Pancreas (tissue), 10 donors: ENCODE data around the gene TEX52. TPM values are rescaled to one million over a fixed set of nuclear protein-coding genes. Genes with fewer than 3 reads are reported as not detected.

ENCODE experiments used
- ATAC-seq, 4 donors: fragments of 200-7000 bp; cut with Tn5 transposase; one replicate each; pipeline versions ENCODE4 v1.8.0 to v1.9.1; 2020; ENCODE audit warnings: mild to moderate bottlenecking in 4 of 4, moderate library complexity in 4 of 4
- DNase-seq, 6 donors: peaks; one replicate each; pipeline ENCODE4 v3.0.0-alpha.2; 2020
- FAIRE-seq: peaks from 2 replicates; lab custom pipeline; 2012; peaks lifted over from hg19 to GRCh38; lab: Jason Lieb, UNC
- H3K27ac ChIP-seq, 4 donors: fragments of 200-600 bp; sonication (generic); 1 replicate in 3 of 4; 2 replicates in 1 of 4; pipeline versions ENCODE4 v1.5.0 to v1.8.0; 2020
- H3K27me3 ChIP-seq, 4 donors: fragments of 200-600 bp; one replicate each; pipeline ENCODE4 v1.8.0; 2021
- H3K36me3 ChIP-seq, 3 donors: fragments of 200-600 bp; sonication (generic) in 1 of 3; one replicate each; pipeline versions ENCODE4 v1.5.0 to v1.8.0; 2020 to 2021
- H3K4me1 ChIP-seq, 3 donors: fragments of 200-600 bp; one replicate each; pipeline ENCODE4 v1.8.0; 2021
- H3K4me3 ChIP-seq, 4 donors: fragments of 200-600 bp; sonication (generic) in 2 of 4; one replicate each; pipeline versions ENCODE4 v1.5.0 to v1.8.0; 2020 to 2021
- H3K9me3 ChIP-seq, 4 donors: fragments of 200-600 bp; one replicate each; pipeline ENCODE4 v1.8.0; 2021
- WGBS, 2 donors: extraction: QIAGEN DNeasy Blood & Tissue Kit; methylation state at CpG; one replicate each; pipeline ENCODE4 v1.1.7; 2013; 5-methylcytosine and 5-hydroxymethylcytosine counted together
- intact Hi-C, 3 donors: fragments of 100-400 bp; cut with DNase I; formaldehyde crosslinking; loops; one replicate each; pipeline versions ENCODE4 v1.11.1 to v1.14.2; 2022
- polyA plus RNA-seq, 2 donors: library from polyadenylated mRNA; stranded (reverse); fragments of 200-250 nt; gene quantifications; one replicate each; pipeline ENCODE4 v1.2.3, GENCODE V29; 2013
- total RNA-seq, 6 donors: library from RNA; stranded (reverse); fragmentation: NEBNext Ultra II Directional in 4 of 6; extraction: Animal tissue kit (Norgen Biotek cat#: 25700) in 4 of 6; gene quantifications; one replicate each; pipeline versions ENCODE4 v1.2.1 to v1.2.4, GENCODE V29; 2021 to 2023
- TF ChIP-seq, protein P1 (sequence below), 4 donors: fragments of 200-600 bp; sonication (generic) in 3 of 4; IDR thresholded peaks; one replicate each; pipeline versions ENCODE4 v1.5.0 to v1.8.0; 2021; ENCODE audit warnings: antibody characterized with exemption in 4 of 4
- donor health status: healthy with polysubstance abuse.
- donor health status: DM: no; HTN: no; CAD: no; lungs with moderate emphysema.
- donor health status: DM: no; HTN: no; CAD: no.
- donor health status: control.
- donor health status: control.
- donor health status: Bipolar disorder and iron deficiency.
- donor health status: DM: yes; HTN: yes; CAD: no.
- donor health status: DM: no; HTN: no; CAD: no.
- donor health status: DM: no; HTN: no; CAD: no.
- donor health status: DM: yes; HTN: yes; CAD: no.

TEX52 gene
- total and polyA plus RNA-seq, 8 donors: 0.19 TPM; not detected in 7

DNA sequence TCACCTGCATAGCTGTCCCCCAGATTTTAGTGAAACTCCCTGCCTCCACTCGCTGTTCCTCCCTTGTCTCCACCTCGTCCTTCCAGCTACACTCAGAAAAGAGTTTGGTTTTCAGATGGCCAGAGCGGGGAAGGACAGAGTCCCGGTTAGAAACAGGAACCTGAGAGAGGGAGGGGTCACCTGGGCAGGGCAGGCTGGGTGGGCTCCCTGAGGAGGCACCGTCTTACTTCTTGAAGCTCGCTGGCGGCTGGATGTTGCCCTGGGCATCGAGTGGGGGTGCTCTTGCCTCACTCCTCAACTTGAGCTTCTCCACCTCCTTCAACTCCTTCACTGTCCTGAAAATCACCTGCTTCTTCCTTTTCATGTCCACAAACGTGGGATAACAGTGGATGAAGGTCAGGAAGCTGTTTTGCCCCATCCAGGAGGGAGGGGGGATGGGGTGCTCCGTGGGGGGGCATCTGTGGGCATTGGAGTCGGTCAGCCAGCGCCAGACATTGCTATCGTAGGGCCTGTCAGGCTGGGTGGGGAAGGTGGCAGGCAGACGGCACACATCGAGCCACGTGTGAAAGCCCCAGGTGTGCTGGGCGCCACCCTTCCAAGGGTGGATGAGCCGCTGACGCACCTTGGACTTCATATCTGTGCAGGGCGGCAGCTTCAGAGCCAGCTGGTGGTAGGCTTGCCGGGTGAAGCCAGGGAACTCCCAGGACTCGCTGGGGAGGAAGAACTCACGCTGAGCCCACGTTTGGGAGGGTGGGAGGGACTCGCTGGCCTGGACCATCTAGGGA lies 2.0 kb downstream of the TEX52 start:
- intact Hi-C loops: loop anchor here in 1 of 3 donors (10.0 kb wide), 2 partner anchors 90 to 180 kb away; no protein-coding TSS in a partner anchor
- Histone ChIP-seq H3K4me3 (no peak overlapping the region), H3K36me3 (no peaks in the 10 kb centered on the region), H3K4me1 (peaks cover 4 to 7% (median 5%) of the 10 kb centered on the region in 3 donors), H3K27me3 (no peaks in the 10 kb centered on the region), H3K27ac (peak overlapping the region in 1 of 4 donors; percentile 22), H3K9me3 (no peaks in the 10 kb centered on the region)
- ATAC-seq: peak; percentile 87 to 89 (median 88)
- no peak for FAIRE-seq
- 55 to 56% methylated on average over 25 of the region's 25 CpGs for WGBS, 2 donors
- peak; percentile 61 to 92 (median 80) for DNase-seq
- TF ChIP-seq, protein P1, sequence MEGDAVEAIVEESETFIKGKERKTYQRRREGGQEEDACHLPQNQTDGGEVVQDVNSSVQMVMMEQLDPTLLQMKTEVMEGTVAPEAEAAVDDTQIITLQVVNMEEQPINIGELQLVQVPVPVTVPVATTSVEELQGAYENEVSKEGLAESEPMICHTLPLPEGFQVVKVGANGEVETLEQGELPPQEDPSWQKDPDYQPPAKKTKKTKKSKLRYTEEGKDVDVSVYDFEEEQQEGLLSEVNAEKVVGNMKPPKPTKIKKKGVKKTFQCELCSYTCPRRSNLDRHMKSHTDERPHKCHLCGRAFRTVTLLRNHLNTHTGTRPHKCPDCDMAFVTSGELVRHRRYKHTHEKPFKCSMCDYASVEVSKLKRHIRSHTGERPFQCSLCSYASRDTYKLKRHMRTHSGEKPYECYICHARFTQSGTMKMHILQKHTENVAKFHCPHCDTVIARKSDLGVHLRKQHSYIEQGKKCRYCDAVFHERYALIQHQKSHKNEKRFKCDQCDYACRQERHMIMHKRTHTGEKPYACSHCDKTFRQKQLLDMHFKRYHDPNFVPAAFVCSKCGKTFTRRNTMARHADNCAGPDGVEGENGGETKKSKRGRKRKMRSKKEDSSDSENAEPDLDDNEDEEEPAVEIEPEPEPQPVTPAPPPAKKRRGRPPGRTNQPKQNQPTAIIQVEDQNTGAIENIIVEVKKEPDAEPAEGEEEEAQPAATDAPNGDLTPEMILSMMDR (IDR thresholded peaks at IDR 0.05): no peak

DNA sequence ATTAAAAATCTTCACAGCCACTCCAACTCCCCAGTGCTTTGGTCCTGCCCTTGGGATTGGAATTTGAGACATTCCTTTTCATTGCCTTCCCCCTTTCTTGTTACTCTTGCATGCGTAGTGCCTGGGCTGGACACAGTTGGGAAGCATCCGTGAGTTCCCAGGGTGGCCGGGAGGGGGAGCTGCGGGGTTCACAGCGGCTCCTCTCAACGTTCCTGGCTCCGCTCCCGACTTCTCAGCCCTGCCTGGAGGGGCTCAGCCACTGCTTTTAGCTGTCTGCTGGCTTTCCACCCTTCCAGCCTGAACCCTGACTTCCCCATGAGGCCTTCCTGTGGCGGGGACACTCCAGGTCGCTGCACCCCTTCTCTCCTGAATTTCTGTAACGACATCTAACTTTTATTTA lies 3.2 kb downstream of the TEX52 start:
- WGBS, 2 donors: 18 to 21% methylated on average over 11 of the region's 11 CpGs
- peak; percentile 72 to 91 (median 86) for ATAC-seq
- H3K27ac ChIP-seq: no peak overlapping the region
- no peaks in the 10 kb centered on the region for H3K27me3 ChIP-seq
- no peaks in the 10 kb centered on the region for H3K36me3 ChIP-seq
- FAIRE-seq: no peak
- intact Hi-C loops: loop anchor here in 1 of 3 donors (10.0 kb wide), 2 partner anchors 91 to 181 kb away; no protein-coding TSS in a partner anchor
- H3K9me3 ChIP-seq: no peaks in the 10 kb centered on the region
- TF ChIP-seq, protein P1 (IDR thresholded peaks at IDR 0.05): peak; percentile 69 to 85 (median 82)
- DNase-seq: peak; percentile 69 to 92 (median 86)
- no peak overlapping the region for H3K4me3 ChIP-seq
- peaks cover 4 to 7% (median 5%) of the 10 kb centered on the region in 3 donors for H3K4me1 ChIP-seq

DNA sequence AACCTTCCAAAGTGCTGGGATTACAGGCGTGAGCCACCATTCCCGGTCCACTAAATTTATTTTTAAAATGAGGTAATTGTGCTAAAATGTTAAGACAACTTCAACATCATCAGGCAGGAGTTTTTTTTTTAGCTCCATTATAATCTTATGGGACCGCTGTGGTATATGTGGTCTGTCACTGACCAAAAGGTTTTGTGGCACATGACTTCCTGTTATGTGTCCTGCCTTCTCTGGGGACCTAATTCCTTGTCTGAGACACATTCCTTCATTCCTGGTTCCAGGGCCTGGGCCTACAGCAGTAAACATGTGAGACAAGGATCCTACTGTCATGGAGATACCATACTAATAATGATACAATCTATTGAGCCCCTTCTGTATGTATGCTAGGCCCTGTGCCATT lies 4.9 kb downstream of the TEX52 start:
- DNase-seq: no peak
- ATAC-seq: no peak
- Histone ChIP-seq H3K4me1 (peaks cover 4 to 7% (median 5%) of the 10 kb centered on the region in 3 donors), H3K27ac (no peak overlapping the region), H3K9me3 (no peaks in the 10 kb centered on the region), H3K36me3 (no peaks in the 10 kb centered on the region), H3K4me3 (no peak overlapping the region), H3K27me3 (no peaks in the 10 kb centered on the region)
- TF ChIP-seq, protein P1 (IDR thresholded peaks at IDR 0.05): no peak
- no peak for FAIRE-seq
- intact Hi-C loops: loop anchor here in 1 of 3 donors (10.0 kb wide), 2 partner anchors 93 to 183 kb away; no protein-coding TSS in a partner anchor
- WGBS, 2 donors: 92 to 97% methylated on average over 3 of the region's 3 CpGs

DNA sequence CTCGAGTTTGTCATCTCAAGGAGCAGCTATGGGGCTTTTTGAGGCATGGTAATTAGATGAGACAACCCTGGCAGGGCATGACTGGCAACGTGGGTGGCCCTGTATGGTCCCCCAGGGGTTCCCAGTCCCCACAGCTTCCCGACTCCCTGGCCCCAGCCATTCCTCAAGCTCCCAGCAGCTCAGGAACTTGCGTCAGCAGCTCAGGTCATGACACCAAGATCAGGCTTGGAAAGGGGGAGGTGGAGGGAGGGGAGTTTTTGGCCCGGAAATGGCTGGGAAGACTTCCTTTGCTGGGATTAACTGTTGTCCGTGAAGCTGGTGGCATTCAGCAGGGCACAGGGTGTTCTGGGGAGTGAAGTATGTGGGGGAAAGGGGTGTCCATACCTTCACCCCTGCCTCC lies 11.6 kb downstream of the TEX52 start:
- Histone ChIP-seq H3K36me3 (peaks cover 0 to 4% (median 0%) of the 10 kb centered on the region in 3 donors), H3K9me3 (no peaks in the 10 kb centered on the region), H3K4me1 (no peaks in the 10 kb centered on the region), H3K4me3 (no peak overlapping the region), H3K27me3 (no peaks in the 10 kb centered on the region), H3K27ac (no peak overlapping the region)
- WGBS, 2 donors: 59 to 63% methylated on average over 6 of the region's 6 CpGs
- intact Hi-C loops: no loop called here
- ATAC-seq (peak in 1 of 4 donors; percentile 40), DNase-seq (no peak), FAIRE-seq (no peak)
- TF ChIP-seq, protein P1 (IDR thresholded peaks at IDR 0.05): no peak

DNA sequence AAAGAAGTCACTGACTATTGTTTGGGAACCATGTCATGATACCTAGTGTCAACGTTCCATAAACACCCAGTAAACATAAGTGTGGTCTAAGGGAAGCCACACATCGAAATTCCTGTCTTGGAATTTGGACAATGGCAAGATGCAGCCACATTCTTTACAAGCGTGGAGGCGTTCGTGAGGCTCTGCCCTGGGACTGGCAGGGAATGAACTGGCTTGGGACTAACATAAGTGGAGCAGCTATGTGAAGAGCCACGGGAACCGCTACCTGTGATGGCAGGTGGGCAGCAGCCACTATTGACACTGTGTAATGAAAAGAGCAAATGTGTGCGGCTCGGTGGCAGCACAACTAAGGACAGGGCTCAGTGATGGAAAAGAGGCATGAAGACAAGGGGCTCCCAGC lies 12.1 kb downstream of the TEX52 start:
- WGBS, 2 donors: 67 to 69% methylated on average over 9 of the region's 9 CpGs
- FAIRE-seq: no peak
- Histone ChIP-seq H3K4me3 (no peak overlapping the region), H3K36me3 (peaks cover 0 to 4% (median 0%) of the 10 kb centered on the region in 3 donors), H3K27me3 (no peaks in the 10 kb centered on the region), H3K9me3 (no peaks in the 10 kb centered on the region), H3K4me1 (no peaks in the 10 kb centered on the region), H3K27ac (no peak overlapping the region)
- intact Hi-C loops: no loop called here
- no peak for ATAC-seq
- no peak for DNase-seq
- TF ChIP-seq, protein P1 (IDR thresholded peaks at IDR 0.05): no peak
